Skeletal muscle satellite cell (primary cell): ENCODE measurements around the gene SLC2A2.

ENCODE experiments used
- H3K27me3 ChIP-seq: 2 replicates; pipeline ENCODE4 v1.7.0; 2013; ENCODE audit warnings: low read length; ENCODE audit not compliant: control insufficient read depth, insufficient read depth
- H3K36me3 ChIP-seq: 2 replicates; pipeline ENCODE4 v1.7.0; 2013; ENCODE audit warnings: mild to moderate bottlenecking, control low read depth, low read length; ENCODE audit not compliant: insufficient read depth
- H3K4me1 ChIP-seq: 2 replicates; pipeline ENCODE4 v1.7.0; 2013; ENCODE audit warnings: low read length; ENCODE audit not compliant: control insufficient read depth, insufficient read depth
- H3K4me2 ChIP-seq: 2 replicates; pipeline ENCODE4 v1.7.0; 2013; ENCODE audit warnings: mild to moderate bottlenecking, low read length
- H3K4me3 ChIP-seq: 2 replicates; pipeline ENCODE4 v1.7.0; 2013; ENCODE audit warnings: low read length
- H3K9ac ChIP-seq: 2 replicates; pipeline ENCODE4 v1.7.0; 2013; ENCODE audit warnings: mild to moderate bottlenecking, low read depth, low read length, moderate library complexity
- H3K9me3 ChIP-seq: replicated peaks from 2 replicates; pipeline ENCODE4 v1.7.0; 2013; ENCODE audit warnings: mild to moderate bottlenecking, control low read depth, low read length

The SLC2A2 gene

GRCh38 chr3:171000281-171000680 is 26.2 kb downstream of the SLC2A2 start:
- H3K27me3 ChIP-seq = no peaks in the 10 kb centered on the region
- H3K9me3 ChIP-seq = no peaks in the 10 kb centered on the region
- no peak overlapping the region for H3K4me3 ChIP-seq
- no peaks in the 10 kb centered on the region for H3K36me3 ChIP-seq
- H3K4me2 ChIP-seq = no peak overlapping the region
- no peak overlapping the region for H3K9ac ChIP-seq
- peaks cover 13% of the 10 kb centered on the region for H3K4me1 ChIP-seq

DNA sequence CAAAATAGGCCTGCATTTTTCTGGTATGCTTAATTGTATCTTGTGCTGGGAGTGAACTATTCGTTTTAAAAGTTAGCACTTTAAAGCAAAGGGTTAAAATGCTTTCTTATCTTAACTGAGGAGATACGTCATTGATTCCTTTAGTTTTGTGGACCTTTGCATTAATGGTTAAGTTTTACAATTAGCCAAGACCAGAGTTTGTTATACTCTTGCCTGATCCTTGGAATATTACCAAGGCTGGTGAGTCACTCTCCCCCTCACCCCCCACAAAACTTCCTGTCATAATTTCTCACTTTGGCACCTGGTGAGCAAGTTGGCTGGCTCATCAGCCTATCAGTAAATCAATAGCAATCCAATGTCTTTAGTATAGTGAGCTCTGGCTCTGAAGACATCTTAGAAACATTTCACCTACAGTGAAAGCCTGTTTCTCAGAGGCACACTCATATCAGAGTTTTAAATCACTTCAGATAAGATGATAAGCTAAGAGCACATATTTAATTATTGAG is 26.7 kb downstream of the SLC2A2 start:
- Histone ChIP-seq H3K36me3 (no peaks in the 10 kb centered on the region), H3K4me1 (peaks cover 13% of the 10 kb centered on the region), H3K27me3 (no peaks in the 10 kb centered on the region), H3K9me3 (no peaks in the 10 kb centered on the region), H3K9ac (no peak overlapping the region), H3K4me2 (no peak overlapping the region), H3K4me3 (no peak overlapping the region)

- Histone ChIP-seq H3K4me2 (no peak overlapping the region), H3K9me3 (no peaks in the 10 kb centered on the region), H3K9ac (no peak overlapping the region), H3K4me3 (no peak overlapping the region), H3K36me3 (no peaks in the 10 kb centered on the region), H3K27me3 (no peaks in the 10 kb centered on the region), H3K4me1 (peaks cover 13% of the 10 kb centered on the region)
These were observed 28.3 kb downstream of the SLC2A2 start for GRCh38 chr3:170997961-170998913.

GRCh38 chr3:170992854-170993253 is 33.7 kb downstream of the SLC2A2 start:
- Histone ChIP-seq H3K4me2 (no peak overlapping the region), H3K4me3 (no peak overlapping the region), H3K9ac (no peak overlapping the region), H3K4me1 (no peaks in the 10 kb centered on the region), H3K27me3 (no peaks in the 10 kb centered on the region), H3K36me3 (no peaks in the 10 kb centered on the region), H3K9me3 (no peaks in the 10 kb centered on the region)

DNA sequence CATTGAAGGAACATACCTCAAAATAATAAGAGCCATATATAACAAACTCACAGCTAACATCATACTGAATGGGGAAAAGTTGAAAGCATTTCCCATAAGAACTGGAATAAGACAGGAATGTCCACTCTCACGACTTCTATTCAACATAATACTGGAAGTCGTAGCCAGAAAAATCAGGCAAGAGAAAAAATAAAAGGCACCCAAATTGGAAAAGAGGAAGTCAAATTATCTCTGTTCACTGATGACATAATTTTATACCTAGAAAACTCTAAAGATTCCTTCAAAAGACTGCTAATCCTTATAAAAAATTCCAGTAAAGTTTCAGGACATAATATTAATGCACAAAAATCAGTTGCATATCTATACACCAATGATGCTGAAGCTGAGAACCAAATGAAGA is 34.9 kb downstream of the SLC2A2 start:
- Histone ChIP-seq H3K4me2 (no peak overlapping the region), H3K4me1 (no peaks in the 10 kb centered on the region), H3K36me3 (no peaks in the 10 kb centered on the region), H3K4me3 (no peak overlapping the region), H3K9me3 (no peaks in the 10 kb centered on the region), H3K27me3 (no peaks in the 10 kb centered on the region), H3K9ac (no peak overlapping the region)

GRCh38 chr3:170989100-170989648 is 37.3 kb downstream of the SLC2A2 start:
- H3K36me3 ChIP-seq = no peaks in the 10 kb centered on the region
- no peaks in the 10 kb centered on the region for H3K27me3 ChIP-seq
- no peaks in the 10 kb centered on the region for H3K9me3 ChIP-seq
- no peak overlapping the region for H3K4me2 ChIP-seq
- H3K9ac ChIP-seq = no peak overlapping the region
- no peak overlapping the region for H3K4me3 ChIP-seq
- no peaks in the 10 kb centered on the region for H3K4me1 ChIP-seq

- H3K4me3 ChIP-seq = no peak overlapping the region
- H3K36me3 ChIP-seq = no peaks in the 10 kb centered on the region
- H3K9me3 ChIP-seq = no peaks in the 10 kb centered on the region
- H3K9ac ChIP-seq = no peak overlapping the region
- H3K4me1 ChIP-seq = no peaks in the 10 kb centered on the region
- H3K4me2 ChIP-seq = no peak overlapping the region
- H3K27me3 ChIP-seq = no peaks in the 10 kb centered on the region
These were observed 38.1 kb downstream of the SLC2A2 start for GRCh38 chr3:170988378-170988777.

DNA sequence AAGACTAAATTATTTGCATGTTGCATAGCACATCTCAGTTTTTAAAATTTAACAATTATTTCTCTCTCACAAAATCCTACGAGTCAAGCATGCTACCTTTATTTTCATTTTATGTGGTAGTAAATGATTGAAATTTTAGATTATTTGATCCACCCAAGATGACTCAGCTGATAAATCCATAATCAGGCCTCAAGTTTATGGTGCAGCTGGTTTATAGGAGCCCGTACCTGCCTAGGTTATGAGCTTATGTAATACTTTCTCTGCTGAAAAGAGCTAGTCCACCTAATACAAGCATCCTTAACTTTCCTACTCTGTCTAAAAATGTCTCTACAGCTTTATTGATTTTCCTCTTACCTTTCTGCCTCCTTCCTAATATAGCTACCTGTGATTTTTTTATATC is 41.2 kb downstream of the SLC2A2 start:
- Histone ChIP-seq H3K4me1 (no peaks in the 10 kb centered on the region), H3K4me2 (no peak overlapping the region), H3K9ac (no peak overlapping the region), H3K27me3 (no peaks in the 10 kb centered on the region), H3K4me3 (no peak overlapping the region), H3K36me3 (no peaks in the 10 kb centered on the region), H3K9me3 (no peaks in the 10 kb centered on the region)

GRCh38 chr3:170982733-170983132 is 43.8 kb downstream of the SLC2A2 start:
- Histone ChIP-seq H3K9me3 (no peaks in the 10 kb centered on the region), H3K4me2 (no peak overlapping the region), H3K27me3 (no peaks in the 10 kb centered on the region), H3K4me3 (no peak overlapping the region), H3K36me3 (no peaks in the 10 kb centered on the region), H3K4me1 (no peaks in the 10 kb centered on the region), H3K9ac (no peak overlapping the region)

DNA sequence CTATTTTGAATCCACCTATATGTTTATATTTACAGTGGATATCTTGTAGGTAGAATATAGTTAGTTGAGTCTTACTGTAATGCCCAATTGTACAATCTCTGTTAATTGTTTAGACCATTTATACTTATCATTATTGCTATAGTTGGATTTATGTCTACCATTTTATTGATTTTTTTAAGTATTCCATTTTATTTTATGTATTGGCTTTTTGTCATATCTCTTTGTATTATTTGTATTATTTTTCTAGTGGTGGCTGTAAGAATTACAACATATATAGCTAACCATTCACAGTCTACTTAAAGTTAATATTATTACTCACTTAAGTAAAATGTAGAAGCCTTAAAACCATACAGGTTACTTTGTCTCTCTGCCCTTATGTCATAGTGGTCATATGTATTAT is 46.1 kb downstream of the SLC2A2 start:
- H3K4me1 ChIP-seq = no peaks in the 10 kb centered on the region
- no peak overlapping the region for H3K4me2 ChIP-seq
- H3K36me3 ChIP-seq = no peaks in the 10 kb centered on the region
- H3K27me3 ChIP-seq = no peaks in the 10 kb centered on the region
- no peaks in the 10 kb centered on the region for H3K9me3 ChIP-seq
- H3K4me3 ChIP-seq = no peak overlapping the region
- H3K9ac ChIP-seq = no peak overlapping the region

DNA sequence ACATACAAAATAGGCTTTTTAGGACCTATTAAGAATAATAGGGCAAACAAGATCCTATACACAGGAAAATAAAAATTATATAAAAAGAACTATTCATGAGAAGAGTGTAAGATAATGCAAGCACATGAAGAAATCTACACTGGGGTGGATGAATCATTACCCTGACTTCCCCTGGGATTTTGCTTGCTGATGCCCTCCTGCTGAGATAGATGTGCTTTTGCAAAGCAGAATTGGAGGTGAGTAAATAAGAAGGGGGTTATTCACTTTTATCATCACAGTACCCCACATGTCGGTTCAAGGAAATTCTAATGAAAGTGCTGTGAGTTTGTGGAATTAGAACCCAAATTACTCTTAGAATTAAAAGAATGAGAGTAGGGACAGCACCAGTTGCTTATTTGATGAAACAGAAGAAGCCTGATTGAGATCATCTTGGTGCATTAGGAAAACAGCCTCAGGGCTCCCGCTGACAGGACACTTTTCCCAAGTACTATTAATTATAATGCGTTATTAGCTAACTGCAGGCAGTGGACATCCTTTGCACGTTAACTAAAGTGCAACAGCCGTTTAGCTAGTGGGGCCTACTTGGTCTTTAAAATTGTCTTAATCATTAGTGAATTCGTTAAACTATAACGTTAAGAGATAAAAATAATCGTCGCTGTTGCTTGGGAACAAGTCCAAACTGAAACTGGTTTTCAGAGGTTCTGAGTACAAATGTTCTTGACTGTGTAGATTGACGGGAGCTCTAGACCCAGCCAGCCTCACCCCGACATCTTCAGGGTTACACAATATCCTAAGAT is 48.4 kb downstream of the SLC2A2 start:
- H3K27me3 ChIP-seq = no peaks in the 10 kb centered on the region
- no peak overlapping the region for H3K4me3 ChIP-seq
- H3K4me2 ChIP-seq = no peak overlapping the region
- H3K9ac ChIP-seq = no peak overlapping the region
- no peaks in the 10 kb centered on the region for H3K9me3 ChIP-seq
- no peaks in the 10 kb centered on the region for H3K36me3 ChIP-seq
- H3K4me1 ChIP-seq = no peaks in the 10 kb centered on the region
